ENCODE measurements around the gene RSF1. TPM values are rescaled to one million over a fixed set of nuclear protein-coding genes. Genes with fewer than 3 reads are reported as not detected.

The RSF1 gene
- polyA plus RNA-seq, 1 of the 3 experiments (the other 2 are of a cell fraction) = 8.4 TPM

DNA sequence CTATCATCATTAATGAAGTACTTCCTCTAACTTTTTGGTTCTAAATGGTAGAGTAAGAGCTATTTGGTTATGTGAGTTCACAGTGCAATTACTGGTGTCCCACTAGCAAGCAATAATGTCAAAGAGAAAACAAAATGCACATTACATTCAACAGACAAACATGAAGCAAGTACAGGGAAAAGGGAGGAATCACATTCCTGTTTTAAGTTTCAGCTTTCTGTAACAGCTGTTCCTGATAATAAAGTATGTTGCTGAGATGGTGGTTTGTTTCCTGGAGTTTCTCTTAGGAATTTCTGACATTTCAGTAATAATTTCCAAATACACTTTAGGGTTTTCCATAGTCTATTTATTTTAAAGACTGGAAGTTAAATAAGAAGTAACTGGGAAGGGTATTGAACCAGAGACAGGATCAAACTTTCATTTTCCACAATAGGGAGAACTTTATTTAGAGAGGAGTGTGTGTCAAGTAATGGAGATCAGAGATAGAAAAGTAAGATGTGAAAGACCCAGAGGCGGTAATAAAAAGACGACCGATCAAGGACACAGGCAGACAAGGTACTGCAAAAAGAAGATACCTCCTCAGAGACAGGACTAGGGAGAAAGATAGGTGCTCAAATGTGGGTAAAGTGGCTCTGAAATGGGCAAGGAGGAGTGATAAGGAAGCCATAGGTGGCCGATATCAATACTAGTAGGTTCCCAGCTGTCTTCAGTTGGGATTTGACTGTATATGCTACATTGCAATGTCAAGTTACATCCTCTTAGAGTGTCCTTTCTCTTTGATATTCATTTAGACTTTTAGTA, 162.1 kb downstream of the RSF1 start:
- H3F3A ChIP-seq (replicated peaks; ENCODE audit: insufficient read depth) = peaks cover 8% of the 10 kb centered on the region
- no peak overlapping the region for H3K9ac ChIP-seq
- no peak overlapping the region for H3K4me3 ChIP-seq (ENCODE audit: low read depth in 2 of 2, low read length in 1 of 2)
- 77% methylated on average over 4 of the region's 4 CpGs for whole genome bisulfite sequencing (ENCODE audit: low lambda C conversion rate)
- no peak for DNase-seq
- no peak overlapping the region for H2AFZ ChIP-seq (ENCODE audit: low read depth)
- POLR2A ChIA-PET = no interaction called here
- no peaks in the 10 kb centered on the region for H3K79me2 ChIP-seq (ENCODE audit: insufficient read depth)
- no peaks in the 10 kb centered on the region for H3K9me3 ChIP-seq
- H3K27me3 ChIP-seq (ENCODE audit: insufficient read depth) = no peaks in the 10 kb centered on the region
- H3K4me1 ChIP-seq (ENCODE audit: control insufficient read depth in 1 of 2, insufficient read depth in 2 of 2, low read depth in 1 of 2, low read length in 1 of 2) = no peaks in the 10 kb centered on the region; a peak in 1 of 4 replicates
- H4K20me1 ChIP-seq (ENCODE audit: insufficient read depth) = no peaks in the 10 kb centered on the region
- H3K27ac ChIP-seq (ENCODE audit: low read depth in 2 of 2, low read length in 1 of 2) = peak overlapping the region; percentile 56 to 74; a peak in 3 of 4 replicates
- no peaks in the 10 kb centered on the region for H3K9me2 ChIP-seq
- peak; percentile 82 for TF ChIP-seq TCF12 (IDR thresholded peaks at IDR 0.05)
- TF ChIP-seq, protein P1, sequence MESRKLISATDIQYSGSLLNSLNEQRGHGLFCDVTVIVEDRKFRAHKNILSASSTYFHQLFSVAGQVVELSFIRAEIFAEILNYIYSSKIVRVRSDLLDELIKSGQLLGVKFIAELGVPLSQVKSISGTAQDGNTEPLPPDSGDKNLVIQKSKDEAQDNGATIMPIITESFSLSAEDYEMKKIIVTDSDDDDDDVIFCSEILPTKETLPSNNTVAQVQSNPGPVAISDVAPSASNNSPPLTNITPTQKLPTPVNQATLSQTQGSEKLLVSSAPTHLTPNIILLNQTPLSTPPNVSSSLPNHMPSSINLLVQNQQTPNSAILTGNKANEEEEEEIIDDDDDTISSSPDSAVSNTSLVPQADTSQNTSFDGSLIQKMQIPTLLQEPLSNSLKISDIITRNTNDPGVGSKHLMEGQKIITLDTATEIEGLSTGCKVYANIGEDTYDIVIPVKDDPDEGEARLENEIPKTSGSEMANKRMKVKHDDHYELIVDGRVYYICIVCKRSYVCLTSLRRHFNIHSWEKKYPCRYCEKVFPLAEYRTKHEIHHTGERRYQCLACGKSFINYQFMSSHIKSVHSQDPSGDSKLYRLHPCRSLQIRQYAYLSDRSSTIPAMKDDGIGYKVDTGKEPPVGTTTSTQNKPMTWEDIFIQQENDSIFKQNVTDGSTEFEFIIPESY (IDR thresholded peaks at IDR 0.05; ENCODE audit: borderline replicate concordance, low read depth) = no peak
- TF ChIP-seq, protein P2, sequence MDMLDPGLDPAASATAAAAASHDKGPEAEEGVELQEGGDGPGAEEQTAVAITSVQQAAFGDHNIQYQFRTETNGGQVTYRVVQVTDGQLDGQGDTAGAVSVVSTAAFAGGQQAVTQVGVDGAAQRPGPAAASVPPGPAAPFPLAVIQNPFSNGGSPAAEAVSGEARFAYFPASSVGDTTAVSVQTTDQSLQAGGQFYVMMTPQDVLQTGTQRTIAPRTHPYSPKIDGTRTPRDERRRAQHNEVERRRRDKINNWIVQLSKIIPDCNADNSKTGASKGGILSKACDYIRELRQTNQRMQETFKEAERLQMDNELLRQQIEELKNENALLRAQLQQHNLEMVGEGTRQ (IDR thresholded peaks at IDR 0.05; ENCODE audit: borderline replicate concordance, low read depth, low read length) = no peak
- H3K4me2 ChIP-seq = peak overlapping the region; percentile 26; the same call in 1 of the 2 replicates
- H3K36me3 ChIP-seq (replicated peaks in 1 of 2; ENCODE audit: control insufficient read depth in 1 of 2, insufficient read depth in 2 of 2, low read length in 1 of 2) = peaks cover 0 to 5% of the 10 kb centered on the region in 2 experiments
- CTCF ChIA-PET = interaction anchor here (1.4 kb wide), 1 partner anchor 9 kb away, joined by 4 read pairs; no protein-coding TSS in a partner anchor

DNA sequence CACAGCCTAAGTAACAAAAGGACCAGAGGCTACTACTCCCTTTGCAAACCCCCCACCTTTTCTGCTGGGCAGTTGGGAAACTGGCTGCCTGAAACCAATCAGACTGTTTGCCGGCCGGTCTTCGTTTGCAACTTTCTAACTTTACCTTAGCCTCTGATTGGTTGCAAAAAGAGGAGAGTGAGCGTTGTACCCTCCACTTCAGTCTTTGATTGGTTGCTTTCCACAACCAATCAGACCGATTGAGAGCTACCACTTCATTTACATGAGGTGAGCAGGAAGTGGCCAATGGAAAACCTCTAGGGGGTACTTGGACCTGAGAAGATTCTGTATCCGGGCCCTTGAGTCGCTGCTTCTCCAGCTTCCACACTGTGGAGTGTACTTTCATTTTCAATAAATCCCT, 164.2 kb downstream of the RSF1 start:
- Histone ChIP-seq H3K9ac (no peak overlapping the region), H3K9me3 (no peaks in the 10 kb centered on the region), H3K4me2 (no peak overlapping the region), H3K27me3 (ENCODE audit: insufficient read depth) (no peaks in the 10 kb centered on the region), H4K20me1 (ENCODE audit: insufficient read depth) (no peaks in the 10 kb centered on the region), H3K27ac (ENCODE audit: low read depth in 2 of 2, low read length in 1 of 2) (no peak overlapping the region), H3F3A (replicated peaks; ENCODE audit: insufficient read depth) (peaks cover 8% of the 10 kb centered on the region), H2AFZ (ENCODE audit: low read depth) (no peak overlapping the region), H3K4me1 (ENCODE audit: control insufficient read depth in 1 of 2, insufficient read depth in 2 of 2, low read depth in 1 of 2, low read length in 1 of 2) (no peaks in the 10 kb centered on the region; a peak in 1 of 4 replicates), H3K4me3 (ENCODE audit: low read depth in 2 of 2, low read length in 1 of 2) (no peak overlapping the region), H3K79me2 (ENCODE audit: insufficient read depth) (no peaks in the 10 kb centered on the region), H3K9me2 (no peaks in the 10 kb centered on the region), H3K36me3 (replicated peaks in 1 of 2; ENCODE audit: control insufficient read depth in 1 of 2, insufficient read depth in 2 of 2, low read length in 1 of 2) (no peaks in the 10 kb centered on the region)
- WGBS (ENCODE audit: low lambda C conversion rate) = 93% methylated on average over 5 of the region's 7 CpGs
- CTCF ChIA-PET = no interaction called here
- POLR2A ChIA-PET = no interaction called here
- no peak for DNase-seq
- TF ChIP-seq TEAD4 (IDR thresholded peaks at IDR 0.05; ENCODE audit: borderline replicate concordance, insufficient read depth) (no peak), FOXJ3 (CRISPR knock-in tag; IDR thresholded peaks at IDR 0.05) (no peak), CHD2 (IDR thresholded peaks at IDR 0.05; ENCODE audit: low read length, partially characterized antibody) (no peak)
- TF ChIP-seq, protein P2 (IDR thresholded peaks at IDR 0.05; ENCODE audit: borderline replicate concordance, low read depth, low read length) = no peak

Measured in SK-N-SH (cell line).